Type B pancreatic cell (in vitro differentiated cells): Measurements from ENCODE around the gene STX11. TPM values are rescaled to one million over a fixed set of nuclear protein-coding genes. Genes with fewer than 3 reads are reported as not detected.

ENCODE experiments used
- DNase-seq: peaks from one replicate; pipeline ENCODE4 v3.0.0; 2021; ENCODE audit warnings: mixed read lengths; ENCODE audit not compliant: unreplicated experiment; ENCODE audit errors: extremely low spot score
- H3K27ac Mint-ChIP-seq: 2 replicates; pipeline ENCODE4 v1.8.0; 2021; ENCODE audit warnings: mild to moderate bottlenecking, mixed read lengths
- H3K27me3 Mint-ChIP-seq: 2 replicates; pipeline ENCODE4 v1.8.0; 2021; ENCODE audit warnings: mixed read lengths
- H3K36me3 Mint-ChIP-seq: 2 replicates; pipeline ENCODE4 v1.8.0; 2021; ENCODE audit warnings: mixed read lengths
- H3K4me1 Mint-ChIP-seq: one replicate; pipeline ENCODE4 v1.8.0; 2021; ENCODE audit warnings: mixed read lengths; ENCODE audit not compliant: unreplicated experiment
- H3K4me3 Mint-ChIP-seq: 2 replicates; pipeline ENCODE4 v1.8.0; 2021; ENCODE audit warnings: mild to moderate bottlenecking, mixed read lengths
- H3K9me3 Mint-ChIP-seq: 2 replicates; pipeline ENCODE4 v1.8.0; 2021; ENCODE audit warnings: mixed read lengths
- total RNA-seq: library from RNA; stranded (reverse); gene quantifications from 2 replicates; pipeline ENCODE4 v1.2.1, GENCODE V29; 2021; ENCODE audit warnings: low replicate concordance
- TF ChIP-seq, protein P1 (sequence below): fragments of 200-600 bp; sonication (generic); conservative IDR thresholded peaks from 2 replicates; pipeline ENCODE4 v1.5.0; 2021; ENCODE audit warnings: antibody characterized with exemption, mild to moderate bottlenecking

Gene STX11
- total RNA-seq, 1 donor from 2014 or later = 0.24 TPM

DNA sequence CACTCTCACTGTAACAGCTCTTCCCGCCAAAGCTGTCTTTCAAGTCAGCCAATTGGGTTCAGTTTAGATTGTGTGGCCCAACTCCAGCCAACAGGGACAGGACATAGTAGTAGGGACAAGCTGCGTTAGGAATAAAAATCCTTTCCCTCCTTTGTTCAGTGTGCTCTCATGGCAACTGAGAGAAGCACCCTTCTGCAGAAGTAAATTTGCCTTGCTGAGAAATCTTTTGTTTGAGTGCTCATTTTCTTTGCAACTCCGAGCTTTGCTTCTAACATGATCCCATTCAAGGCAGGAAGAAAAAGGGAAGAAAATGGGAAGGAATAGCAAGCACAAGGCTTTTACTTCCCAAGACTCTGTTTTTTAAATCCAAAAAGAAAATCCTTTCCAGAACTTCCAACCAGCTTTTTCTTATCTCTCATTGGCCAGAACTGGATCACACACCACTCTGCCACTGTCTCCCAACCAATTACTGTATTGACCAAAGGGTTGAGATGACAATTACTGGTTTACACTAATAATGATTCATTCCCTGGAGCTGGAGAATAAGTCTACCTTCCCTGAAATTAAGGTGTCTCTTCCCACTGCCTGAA lies 52.7 kb downstream of the STX11 start:
- Mint-ChIP-seq H3K27ac (no peak overlapping the region), H3K9me3 (peaks cover 12% of the 10 kb centered on the region), H3K4me1 (no peaks in the 10 kb centered on the region), H3K36me3 (no peaks in the 10 kb centered on the region), H3K4me3 (no peak overlapping the region), H3K27me3 (peaks cover 36% of the 10 kb centered on the region)
- TF ChIP-seq, protein P1, sequence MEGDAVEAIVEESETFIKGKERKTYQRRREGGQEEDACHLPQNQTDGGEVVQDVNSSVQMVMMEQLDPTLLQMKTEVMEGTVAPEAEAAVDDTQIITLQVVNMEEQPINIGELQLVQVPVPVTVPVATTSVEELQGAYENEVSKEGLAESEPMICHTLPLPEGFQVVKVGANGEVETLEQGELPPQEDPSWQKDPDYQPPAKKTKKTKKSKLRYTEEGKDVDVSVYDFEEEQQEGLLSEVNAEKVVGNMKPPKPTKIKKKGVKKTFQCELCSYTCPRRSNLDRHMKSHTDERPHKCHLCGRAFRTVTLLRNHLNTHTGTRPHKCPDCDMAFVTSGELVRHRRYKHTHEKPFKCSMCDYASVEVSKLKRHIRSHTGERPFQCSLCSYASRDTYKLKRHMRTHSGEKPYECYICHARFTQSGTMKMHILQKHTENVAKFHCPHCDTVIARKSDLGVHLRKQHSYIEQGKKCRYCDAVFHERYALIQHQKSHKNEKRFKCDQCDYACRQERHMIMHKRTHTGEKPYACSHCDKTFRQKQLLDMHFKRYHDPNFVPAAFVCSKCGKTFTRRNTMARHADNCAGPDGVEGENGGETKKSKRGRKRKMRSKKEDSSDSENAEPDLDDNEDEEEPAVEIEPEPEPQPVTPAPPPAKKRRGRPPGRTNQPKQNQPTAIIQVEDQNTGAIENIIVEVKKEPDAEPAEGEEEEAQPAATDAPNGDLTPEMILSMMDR = no peak
- no peak for DNase-seq

DNA sequence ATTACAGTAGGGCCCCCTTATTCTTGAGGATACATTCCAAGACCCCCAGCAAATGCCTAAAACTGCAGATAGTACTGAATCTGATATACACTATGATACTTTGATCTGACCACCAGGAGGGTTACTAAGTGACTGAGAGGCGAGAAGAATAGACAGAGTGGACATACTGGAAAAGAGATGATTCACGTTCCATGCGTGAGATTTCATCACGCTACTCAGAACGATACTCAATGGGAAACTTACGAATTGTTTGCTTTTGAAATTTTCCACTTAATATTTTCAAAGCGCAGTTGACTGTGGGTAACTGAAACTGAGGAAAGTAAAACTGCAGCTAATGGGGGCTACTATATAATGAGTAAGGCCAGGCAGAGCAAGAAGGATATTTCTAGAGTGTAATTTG lies 60.8 kb downstream of the STX11 start:
- TF ChIP-seq, protein P1 = no peak
- DNase-seq = no peak
- peaks cover 9% of the 10 kb centered on the region for H3K4me1 Mint-ChIP-seq
- H3K4me3 Mint-ChIP-seq = no peak overlapping the region
- no peak overlapping the region for H3K27ac Mint-ChIP-seq
- no peaks in the 10 kb centered on the region for H3K9me3 Mint-ChIP-seq
- peaks cover under 1% of the 10 kb centered on the region for H3K36me3 Mint-ChIP-seq
- peaks cover 40% of the 10 kb centered on the region for H3K27me3 Mint-ChIP-seq

DNA sequence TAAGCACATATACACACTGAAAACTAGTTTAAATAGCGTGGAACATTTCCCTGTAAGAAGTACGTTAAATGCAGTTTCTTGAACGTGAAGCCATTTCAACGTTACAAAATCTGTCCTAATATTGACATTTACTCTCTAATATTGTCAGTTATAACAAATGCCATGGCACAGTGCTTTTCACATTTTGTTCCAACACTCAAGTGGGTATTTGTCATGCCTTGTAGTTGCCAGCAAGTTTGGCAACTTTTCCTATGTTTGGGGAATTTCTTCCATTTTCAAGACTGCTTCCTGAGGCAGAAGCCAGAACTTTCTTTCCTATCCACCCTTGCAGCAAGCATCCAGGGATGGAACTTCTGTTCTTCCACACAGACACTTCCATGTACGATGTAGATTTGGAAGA lies 63.0 kb downstream of the STX11 start:
- Mint-ChIP-seq H3K27me3 (peaks cover 26% of the 10 kb centered on the region), H3K4me3 (no peak overlapping the region), H3K4me1 (peaks cover 18% of the 10 kb centered on the region), H3K36me3 (peaks cover 5% of the 10 kb centered on the region), H3K9me3 (no peaks in the 10 kb centered on the region), H3K27ac (no peak overlapping the region)
- TF ChIP-seq, protein P1 = no peak
- DNase-seq = no peak

DNA sequence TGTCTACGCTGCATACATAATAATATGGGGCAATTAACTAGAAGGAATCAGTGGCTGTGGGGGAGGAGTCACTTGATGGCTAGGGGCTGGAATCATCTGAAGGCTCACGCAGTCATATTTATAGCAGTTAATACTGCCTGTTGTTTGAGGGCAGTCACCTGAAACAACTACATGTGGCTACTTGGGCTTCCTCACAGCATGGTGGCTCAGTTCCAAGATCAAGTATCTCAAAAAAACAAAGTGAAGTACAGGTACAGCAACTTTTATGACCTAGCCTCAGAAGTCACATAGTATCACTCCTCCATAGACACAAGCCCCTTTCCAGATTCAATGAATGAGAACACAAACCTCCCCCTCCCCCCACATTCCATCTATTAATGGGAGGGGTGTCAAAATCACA lies 63.7 kb downstream of the STX11 start:
- no peak overlapping the region for H3K4me3 Mint-ChIP-seq
- peaks cover 5% of the 10 kb centered on the region for H3K36me3 Mint-ChIP-seq
- DNase-seq = no peak
- H3K27ac Mint-ChIP-seq = no peak overlapping the region
- TF ChIP-seq, protein P1 = no peak
- H3K27me3 Mint-ChIP-seq = peaks cover 20% of the 10 kb centered on the region
- H3K9me3 Mint-ChIP-seq = no peaks in the 10 kb centered on the region
- H3K4me1 Mint-ChIP-seq = peaks cover 20% of the 10 kb centered on the region

DNA sequence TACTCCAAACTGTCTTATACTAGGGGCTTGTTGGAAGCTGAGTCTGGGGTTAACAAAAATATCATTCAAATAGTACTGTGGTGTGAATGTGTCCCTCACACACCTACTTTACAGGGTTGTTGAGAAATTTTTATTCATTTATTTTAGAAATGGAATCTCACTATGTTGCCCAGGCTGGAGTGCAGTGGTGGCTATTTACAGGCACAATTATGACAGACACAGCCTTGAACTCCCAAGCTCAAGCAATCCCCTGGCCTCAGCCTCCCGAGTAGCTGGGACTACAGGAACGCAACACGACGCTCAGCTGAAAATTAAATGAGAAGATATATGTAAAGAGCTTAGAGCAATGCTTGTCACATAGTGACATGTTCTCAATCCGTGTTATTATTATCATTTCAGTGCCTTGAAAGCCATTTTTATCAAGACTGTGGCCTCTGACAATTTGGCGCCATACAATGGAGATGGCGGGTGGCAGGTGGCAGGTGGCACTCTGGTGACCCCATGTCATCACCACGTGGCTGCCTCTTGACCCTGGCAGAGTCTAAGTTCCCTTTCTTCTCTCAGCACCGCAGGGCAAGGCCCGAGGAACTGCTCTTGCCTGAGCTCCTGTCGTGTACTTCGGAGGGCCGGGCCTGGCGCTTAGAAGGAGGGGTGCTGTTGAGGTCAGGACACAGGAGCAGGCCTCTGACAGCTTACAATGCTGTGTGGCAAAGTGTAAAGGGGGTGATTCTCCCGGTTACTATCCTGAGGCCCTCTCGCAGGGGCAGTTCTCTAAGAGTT lies 64.5 kb downstream of the STX11 start:
- peaks cover 22% of the 10 kb centered on the region for H3K4me1 Mint-ChIP-seq
- TF ChIP-seq, protein P1 = no peak
- H3K4me3 Mint-ChIP-seq = peak overlapping the region; percentile 92
- DNase-seq = no peak
- H3K9me3 Mint-ChIP-seq = no peaks in the 10 kb centered on the region
- peaks cover 5% of the 10 kb centered on the region for H3K36me3 Mint-ChIP-seq
- peak overlapping the region; percentile 99 for H3K27ac Mint-ChIP-seq
- peaks cover 20% of the 10 kb centered on the region for H3K27me3 Mint-ChIP-seq
